Raji (cell line): ENCODE data around the gene SLC66A3.

Source experiments
- POLR2A ChIP-seq: IDR thresholded peaks from 2 replicates; pipeline ENCODE4 v1.6.1; 2011; ENCODE audit warnings: low read depth, low read length, control low read depth; ENCODE audit not compliant: insufficient read depth

Gene SLC66A3

GRCh38 chr2:11129598-11130449 is 25.4 kb upstream of the SLC66A3 start:
- no peak for TF ChIP-seq POLR2A

DNA sequence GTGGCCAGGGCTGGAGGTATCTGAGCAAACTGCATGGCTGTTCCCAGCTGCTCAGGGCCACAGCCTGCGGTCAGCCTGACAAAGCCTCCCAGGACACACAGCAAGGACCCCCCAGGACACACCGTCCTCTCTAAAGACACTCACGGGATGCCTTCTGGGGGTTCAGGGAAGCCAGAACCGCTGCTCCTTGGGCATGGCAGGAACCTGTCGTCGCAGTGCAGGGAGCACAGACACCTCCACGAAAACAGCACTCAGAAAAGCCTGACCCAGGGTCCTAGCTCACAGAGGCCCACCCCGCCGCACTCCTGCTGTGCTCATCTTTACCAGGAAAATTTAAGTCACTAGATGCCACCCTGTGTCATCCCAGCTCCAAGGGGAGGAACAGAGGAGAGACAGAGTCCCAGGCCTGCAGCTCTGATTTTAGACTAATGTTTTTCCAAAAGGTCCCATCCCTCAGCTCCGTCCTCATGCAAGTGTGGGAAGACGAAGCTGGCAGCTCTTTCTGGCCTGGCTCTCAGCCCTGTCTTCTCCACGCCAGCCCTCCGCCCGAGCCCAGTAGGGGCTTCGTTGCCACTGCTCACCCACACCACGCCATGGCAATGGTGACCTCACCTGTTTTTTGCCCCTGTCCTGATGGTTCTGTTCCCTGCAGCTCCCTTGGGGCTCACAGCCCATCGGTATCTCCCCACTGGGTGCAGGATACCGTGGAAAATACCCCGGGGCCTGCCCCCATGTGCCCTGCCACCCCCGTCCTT is 23.9 kb upstream of the SLC66A3 start:
- no peak for TF ChIP-seq POLR2A

DNA sequence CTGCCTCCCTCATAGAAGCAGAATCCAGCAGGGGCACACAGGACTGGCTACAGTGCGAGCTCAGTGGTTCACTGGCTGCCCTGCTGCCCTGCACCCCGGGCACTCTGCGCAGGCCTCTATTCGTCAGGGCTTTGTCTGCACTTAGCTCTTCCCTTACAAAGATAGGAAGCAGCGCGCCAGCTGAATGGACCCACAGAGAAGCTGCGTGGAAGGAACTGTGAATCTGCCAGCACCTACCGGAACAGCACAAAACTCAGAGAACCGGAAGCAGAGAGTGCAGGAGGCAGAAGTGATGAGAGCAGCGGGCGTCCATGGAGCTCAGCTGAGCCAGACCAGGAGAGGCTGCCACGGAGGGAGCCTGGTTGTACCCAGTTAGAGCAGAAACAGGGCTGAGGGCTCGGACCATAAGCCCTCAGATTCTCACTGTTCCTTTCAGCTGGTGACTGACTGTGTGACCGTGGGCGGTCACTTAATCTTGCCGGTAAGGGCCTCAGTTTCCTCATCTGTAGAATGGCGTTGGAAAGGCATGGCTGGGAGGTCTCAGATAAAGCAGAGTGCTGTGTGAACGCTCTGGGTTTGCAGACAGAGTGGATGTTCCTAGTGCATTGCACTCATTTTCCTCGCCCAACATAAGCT is 23.1 kb upstream of the SLC66A3 start:
- TF ChIP-seq POLR2A = no peak

DNA sequence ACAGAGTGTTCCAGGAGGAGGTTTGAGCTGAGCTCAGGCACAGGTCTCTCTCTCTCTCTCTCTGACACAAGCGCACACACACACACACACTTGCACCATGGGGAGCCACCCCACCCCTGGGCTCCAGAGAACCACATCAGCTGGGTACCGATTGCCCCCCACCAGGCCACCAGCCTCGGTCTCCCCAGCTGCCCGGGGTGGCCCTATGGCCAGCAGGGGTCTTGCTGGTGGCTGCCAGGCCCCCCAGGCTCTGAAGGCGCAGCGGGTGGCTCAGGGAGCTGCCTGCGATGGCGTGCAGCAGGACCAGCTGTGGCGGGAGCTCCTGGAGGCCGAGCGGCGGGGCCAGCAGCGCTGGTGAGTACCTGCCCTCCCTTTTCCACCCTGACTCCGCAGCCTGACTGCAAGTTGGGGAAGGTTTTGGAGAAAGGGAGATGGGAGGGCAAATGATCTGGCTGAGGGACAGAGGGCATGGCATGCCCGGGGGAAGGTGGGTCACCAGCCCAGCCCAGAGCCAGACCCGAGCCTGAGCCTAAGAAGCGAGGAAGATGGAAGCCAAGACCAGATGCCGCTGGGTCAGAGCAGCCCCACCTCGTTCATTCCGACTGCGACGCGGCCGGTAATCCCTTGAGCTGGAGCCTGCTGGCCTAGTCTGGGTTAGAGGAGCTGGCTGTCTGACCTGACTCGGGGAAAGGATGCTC is 21.9 kb upstream of the SLC66A3 start:
- TF ChIP-seq POLR2A = no peak

GRCh38 chr2:11133936-11134320 is 21.3 kb upstream of the SLC66A3 start:
- TF ChIP-seq POLR2A = no peak

DNA sequence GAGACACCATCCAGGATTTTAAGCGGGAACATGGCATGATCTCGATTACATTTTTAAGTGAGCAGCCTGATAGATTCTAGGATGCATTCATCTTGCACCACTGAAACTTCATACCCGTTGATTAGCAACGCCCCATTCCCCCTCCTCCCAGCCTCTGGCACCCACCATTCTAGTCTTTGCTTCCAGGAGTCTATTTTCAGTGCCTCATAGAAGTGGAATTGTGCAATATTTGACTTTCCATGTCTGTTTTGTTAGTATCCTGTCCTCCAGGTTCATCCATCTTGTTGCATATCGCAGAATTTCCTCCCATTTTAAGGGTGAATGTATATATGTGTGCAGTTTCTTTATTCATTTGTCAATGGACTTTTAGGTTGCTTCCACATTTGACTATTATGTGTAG is 20.9 kb upstream of the SLC66A3 start:
- no peak for TF ChIP-seq POLR2A

- TF ChIP-seq POLR2A = no peak
Observed at GRCh38 chr2:11140492-11140891, 14.8 kb upstream of the SLC66A3 start.

- no peak for TF ChIP-seq POLR2A
Observed at GRCh38 chr2:11141319-11141718, 13.9 kb upstream of the SLC66A3 start.

DNA sequence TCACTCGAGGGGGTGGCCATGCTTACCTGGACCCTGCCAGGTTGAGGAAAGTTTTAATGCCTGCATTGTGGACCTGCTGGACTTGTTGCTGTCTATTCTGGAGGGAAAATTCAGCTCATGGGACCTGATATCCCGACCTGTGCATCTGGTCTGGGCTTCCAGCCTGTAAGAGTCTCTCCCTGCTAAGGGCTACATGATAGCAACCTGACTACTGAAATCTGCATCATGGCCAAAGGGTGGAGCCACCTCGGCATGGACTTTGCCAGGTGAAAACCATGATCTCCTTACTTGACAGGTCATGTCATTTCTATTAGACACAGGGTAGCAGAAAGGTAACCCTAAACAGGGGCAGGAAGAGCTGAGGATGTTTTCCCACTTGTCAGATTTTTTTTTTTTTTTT is 12.9 kb upstream of the SLC66A3 start:
- no peak for TF ChIP-seq POLR2A

DNA sequence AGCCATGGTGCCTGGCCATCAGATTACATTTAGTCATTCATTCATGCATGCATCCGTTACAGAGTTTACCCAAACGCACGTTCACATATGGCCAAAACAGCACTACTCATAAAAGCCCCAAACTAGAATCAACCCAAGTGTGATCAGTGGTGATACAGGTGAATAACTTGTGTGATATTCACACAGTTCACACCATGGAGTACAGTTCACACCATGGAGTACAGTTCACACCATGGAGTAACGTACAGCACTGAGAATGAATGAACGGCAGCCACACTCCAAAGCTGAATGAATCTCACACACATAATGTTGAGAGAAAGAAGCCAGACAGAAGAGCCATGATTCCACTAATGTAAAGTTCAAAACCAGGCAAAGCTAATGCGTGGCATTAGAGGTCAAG is 12.3 kb upstream of the SLC66A3 start:
- TF ChIP-seq POLR2A = no peak

- TF ChIP-seq POLR2A = no peak
Observed at GRCh38 chr2:11144077-11144737, 11.1 kb upstream of the SLC66A3 start.

DNA sequence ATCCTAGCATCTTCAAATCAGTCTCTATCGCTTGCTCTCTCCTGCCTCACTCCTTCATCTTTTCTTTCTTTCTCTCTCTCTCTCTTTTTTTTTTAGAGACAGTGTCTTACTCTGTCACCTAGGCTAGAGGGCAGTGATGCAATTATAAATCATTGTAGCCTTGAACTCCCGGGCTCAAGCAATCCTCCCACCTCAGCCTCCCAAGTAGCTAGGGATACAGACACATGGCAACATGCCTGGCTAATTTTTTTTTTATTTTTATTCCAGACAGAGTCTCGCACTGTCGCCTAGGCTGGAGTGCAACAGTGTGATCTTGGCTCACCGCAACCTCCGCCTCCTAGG is 10.6 kb upstream of the SLC66A3 start:
- no peak for TF ChIP-seq POLR2A

DNA sequence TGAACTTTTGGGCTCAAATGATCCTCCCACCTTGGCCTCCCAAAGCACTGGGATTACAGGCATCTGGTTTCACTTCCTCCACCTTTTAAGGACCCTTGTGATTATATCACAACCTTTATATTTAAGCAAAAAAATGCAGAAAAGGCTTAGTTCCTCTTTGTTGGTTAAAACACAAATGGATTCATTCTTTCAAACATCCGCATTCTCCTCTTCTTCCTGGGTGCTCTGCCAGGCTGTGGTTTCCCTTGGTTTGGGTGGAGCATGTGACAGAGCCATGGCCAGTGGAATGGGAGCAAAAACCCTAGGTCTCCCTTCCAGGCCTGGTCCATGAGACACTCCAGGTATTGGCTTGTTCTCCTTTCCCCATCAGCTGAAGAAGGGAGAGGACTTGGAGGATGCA is 9.9 kb upstream of the SLC66A3 start:
- TF ChIP-seq POLR2A = no peak

DNA sequence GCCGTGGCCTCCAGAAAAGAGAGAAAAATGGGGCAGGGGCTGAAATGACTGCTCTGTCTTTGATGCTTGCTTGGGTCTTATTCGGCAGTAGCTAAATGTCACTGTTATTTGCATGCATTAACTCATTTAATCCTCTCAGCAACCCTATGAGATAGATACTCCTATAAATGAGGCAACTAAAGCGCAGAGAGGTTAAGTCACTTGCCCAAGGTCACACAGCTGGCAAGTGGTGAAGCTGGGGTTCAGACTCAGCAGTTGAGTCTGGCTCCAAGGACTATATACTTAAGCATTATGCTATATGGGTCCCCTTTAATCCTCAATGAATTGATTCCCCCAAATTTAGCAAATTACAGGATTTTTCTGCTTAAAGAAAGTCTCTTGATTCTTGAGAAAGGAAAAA is 9.2 kb upstream of the SLC66A3 start:
- no peak for TF ChIP-seq POLR2A

- no peak for TF ChIP-seq POLR2A
Observed at GRCh38 chr2:11147263-11147662, 8.0 kb upstream of the SLC66A3 start.
